SH-SY5Y (cell line): ENCODE measurements around the gene KAT6B.

Experiments
- GATA2 ChIP-seq: IDR thresholded peaks from 2 replicates; pipeline ENCODE4 v1.6.1; 2011; ENCODE audit warnings: mild to moderate bottlenecking, low read depth, low read length
- GATA3 ChIP-seq: IDR thresholded peaks from 2 replicates; pipeline ENCODE4 v1.6.1; 2011; ENCODE audit warnings: low read depth, mild to moderate bottlenecking, low read length, moderate library complexity

Gene KAT6B

DNA sequence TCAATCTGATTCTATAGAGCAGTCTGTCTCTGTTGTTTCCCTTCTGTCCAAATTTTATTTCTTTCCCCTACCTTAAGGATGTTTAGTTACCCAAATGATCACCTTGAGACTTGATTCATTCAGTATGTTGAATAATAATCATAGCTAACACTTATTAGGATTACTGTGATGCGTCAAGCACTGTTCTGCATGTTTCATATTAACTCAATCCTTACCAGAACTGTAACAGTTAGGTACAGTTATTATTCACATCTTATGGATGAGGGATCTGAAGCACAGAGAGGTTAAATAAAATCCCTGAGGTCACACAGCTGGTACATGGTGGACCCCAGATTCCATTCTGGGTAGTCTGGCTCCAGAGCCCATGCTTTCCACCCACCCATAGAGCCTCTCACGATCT lies 187.1 kb downstream of the KAT6B start:
- TF ChIP-seq GATA2 (no peak), GATA3 (no peak)

DNA sequence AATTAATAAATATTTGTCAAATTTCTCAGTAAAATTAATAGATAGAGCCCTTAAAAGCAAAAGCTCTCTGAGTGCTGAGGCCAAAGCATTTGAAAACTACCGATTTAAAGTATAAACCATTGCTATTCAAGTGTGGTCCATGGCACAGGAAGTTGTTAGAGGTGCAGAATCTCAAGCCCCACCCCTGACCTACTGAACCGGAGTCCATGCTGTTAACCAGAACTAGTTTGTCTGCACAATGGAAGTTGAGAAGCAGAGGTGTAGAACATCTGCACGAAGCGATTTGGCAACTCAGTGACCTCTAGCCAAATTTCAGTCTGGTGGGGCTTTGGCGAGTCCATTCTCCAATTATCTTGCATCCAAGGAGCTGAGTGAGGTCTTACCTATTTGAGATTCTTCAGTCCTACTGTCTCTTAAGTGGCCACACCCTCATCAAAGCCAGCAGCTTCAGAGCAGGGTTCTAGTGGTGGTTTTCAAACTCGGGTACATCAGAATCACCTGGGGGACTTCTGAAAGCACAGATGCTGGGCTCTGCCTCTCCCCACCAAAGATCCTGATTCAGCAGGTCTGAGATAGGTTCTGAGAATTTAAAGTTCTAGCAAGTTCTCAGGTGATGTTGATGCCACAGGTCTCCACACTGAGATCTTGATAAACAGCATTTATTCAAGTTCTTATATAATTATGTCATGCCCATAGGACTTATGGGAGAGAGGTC lies 188.3 kb downstream of the KAT6B start:
- TF ChIP-seq GATA3: no peak
- no peak for TF ChIP-seq GATA2

DNA sequence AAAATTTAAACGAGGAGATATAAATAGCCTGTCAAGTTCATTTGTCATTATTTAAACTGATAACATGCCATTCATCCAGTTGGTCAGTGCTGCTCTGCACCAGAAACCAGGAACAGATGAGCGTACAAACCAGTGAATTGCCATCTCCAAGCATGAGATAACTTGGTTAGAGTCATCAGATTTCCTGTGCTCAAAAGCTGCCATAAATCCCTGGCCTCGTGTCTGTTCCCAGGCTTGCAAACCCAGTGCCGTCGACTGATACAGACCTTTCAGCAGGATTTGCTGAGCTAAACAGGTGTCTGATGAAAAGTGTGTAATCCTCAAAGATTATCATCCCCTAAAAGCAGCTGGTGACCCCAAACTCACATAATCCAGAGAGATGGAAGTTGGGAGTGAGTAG lies 189.0 kb downstream of the KAT6B start:
- TF ChIP-seq GATA2 (no peak), GATA3 (no peak)

- TF ChIP-seq GATA2 (no peak), GATA3 (no peak)
These were observed 189.9 kb downstream of the KAT6B start for GRCh38 chr10:75016325-75016724.

DNA sequence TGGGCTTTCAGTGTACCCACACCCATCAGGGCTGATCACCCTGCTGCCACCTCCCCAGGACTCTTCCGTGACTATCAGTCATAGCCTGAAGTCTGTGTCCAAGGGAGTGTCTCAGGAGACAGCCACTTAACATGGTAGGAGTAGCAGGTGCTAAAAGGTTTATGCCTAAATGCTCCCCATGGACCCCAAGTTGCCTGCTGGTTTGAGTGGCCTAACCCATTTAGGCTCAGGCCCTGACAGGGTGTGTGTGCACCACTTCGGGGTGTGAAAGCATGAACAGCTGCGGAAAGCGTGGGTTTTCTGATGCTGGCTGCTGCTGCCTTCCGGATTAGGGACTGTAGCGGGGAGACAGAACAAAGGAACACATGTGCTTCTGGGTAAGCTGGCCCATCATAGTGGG lies 191.9 kb downstream of the KAT6B start:
- no peak for TF ChIP-seq GATA3
- TF ChIP-seq GATA2: no peak

DNA sequence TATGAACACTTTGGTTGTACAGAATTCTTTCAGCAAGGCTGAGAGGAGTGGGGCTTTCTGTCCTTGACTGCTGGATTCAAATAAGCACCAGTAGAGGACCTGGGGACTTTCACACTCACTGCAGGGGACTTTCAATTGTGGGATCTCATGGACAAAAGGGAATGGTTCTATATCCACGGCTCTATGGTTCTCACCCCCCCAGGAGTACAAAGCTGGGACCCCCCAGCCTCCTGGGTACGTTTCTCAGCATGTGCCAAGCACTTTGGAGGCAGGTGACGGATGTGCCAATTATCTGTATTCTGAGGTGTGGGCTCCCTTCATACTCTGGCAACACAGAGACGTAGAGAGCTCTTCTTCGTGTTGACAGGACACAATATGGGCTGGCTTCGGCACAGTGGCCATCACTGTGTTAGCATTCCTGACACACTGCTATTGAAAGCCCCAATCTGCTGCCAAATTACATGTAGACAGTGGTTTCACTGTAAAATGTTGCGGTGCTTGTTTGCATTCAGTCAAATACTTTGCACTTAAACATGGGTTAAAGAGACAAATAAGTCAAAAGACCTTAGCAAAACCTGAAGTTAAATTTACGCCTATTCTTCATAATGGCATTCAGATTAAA lies 192.4 kb downstream of the KAT6B start:
- TF ChIP-seq GATA2 (no peak), GATA3 (no peak)

DNA sequence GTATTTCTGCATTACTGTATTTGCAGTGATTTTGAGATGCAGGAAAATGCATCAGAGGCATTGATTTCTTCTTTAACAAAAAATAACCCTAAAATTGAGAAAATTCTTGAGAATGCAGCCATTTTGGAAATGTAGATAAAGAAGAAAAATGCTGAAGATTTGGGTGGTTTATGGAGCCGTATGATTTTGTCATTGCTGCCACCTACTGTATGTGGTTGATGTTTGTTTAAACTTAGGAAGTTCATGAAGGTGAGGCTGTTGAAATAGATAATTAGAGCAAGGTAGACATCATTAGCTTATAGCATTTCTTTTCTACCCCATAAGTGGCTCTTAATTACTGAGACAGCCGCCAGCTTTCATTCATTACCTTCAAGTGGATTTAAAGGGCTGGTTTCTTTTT lies 193.0 kb downstream of the KAT6B start:
- TF ChIP-seq GATA2 (no peak), GATA3 (no peak)

GRCh38 chr10:75020168-75020567 lies 193.8 kb downstream of the KAT6B start:
- TF ChIP-seq GATA3 (no peak), GATA2 (no peak)

DNA sequence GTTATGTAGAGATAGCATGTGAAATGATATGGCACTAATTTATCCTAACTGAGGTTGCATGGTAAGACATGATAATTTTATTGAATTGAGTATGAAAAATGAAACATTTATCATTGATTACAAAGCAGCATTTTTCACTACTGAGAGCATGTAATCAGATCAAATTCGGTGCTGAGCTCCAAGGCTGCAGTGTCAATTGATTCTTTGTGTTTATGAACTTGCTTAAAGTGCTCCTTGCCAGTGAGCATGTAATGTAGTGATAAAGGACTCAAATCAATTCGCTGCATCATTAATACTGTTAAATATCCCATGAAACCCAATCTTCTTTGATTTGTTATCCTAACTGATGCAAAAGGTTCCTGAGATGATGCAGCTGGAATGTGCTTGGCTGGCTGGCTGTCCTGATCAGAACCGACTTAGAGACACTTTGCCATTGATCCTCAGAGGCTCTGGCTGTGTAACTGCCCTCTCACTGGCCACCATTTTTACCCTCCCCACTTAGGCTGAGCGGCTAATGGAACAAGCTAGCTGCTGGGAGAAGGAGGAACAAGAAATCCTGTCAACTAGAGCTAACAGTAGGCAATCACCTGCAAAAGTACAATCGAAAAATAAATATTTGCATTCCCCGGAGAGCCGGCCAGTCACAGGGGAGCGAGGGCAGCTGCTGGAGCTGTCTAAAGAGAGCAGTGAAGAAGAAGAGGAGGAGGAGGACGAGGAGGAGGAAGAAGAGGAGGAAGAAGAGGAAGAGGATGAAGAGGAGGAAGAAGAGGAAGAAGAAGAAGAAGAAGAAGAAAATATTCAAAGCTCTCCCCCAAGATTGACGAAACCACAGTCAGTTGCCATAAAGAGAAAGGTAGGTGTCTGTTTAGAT lies 195.2 kb downstream of the KAT6B start:
- TF ChIP-seq GATA2: no peak
- no peak for TF ChIP-seq GATA3

DNA sequence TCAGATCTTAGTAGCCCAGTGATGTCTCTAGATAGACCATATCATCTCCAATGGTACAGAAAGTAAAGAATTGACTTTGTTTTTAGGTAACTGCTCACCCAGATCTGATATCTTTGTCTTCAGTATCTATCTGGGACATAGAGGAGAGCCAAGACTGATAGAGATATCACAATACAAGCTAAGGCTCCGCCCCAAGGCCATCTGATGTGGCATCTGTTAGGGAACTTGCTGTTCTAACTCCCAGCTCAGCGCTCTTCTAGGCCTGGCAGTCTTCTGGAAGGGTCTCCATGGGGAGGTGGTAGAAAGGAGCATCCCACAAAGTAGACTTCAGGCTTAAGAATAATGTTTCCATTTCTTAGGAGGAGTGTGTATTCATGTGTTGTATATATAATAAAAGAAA lies 196.7 kb downstream of the KAT6B start:
- TF ChIP-seq GATA2 (no peak), GATA3 (no peak)

- no peak for TF ChIP-seq GATA3
- TF ChIP-seq GATA2: no peak
These were observed 198.6 kb downstream of the KAT6B start for GRCh38 chr10:75024971-75025523.

GRCh38 chr10:75028049-75028448 lies 201.6 kb downstream of the KAT6B start:
- TF ChIP-seq GATA2 (no peak), GATA3 (no peak)

DNA sequence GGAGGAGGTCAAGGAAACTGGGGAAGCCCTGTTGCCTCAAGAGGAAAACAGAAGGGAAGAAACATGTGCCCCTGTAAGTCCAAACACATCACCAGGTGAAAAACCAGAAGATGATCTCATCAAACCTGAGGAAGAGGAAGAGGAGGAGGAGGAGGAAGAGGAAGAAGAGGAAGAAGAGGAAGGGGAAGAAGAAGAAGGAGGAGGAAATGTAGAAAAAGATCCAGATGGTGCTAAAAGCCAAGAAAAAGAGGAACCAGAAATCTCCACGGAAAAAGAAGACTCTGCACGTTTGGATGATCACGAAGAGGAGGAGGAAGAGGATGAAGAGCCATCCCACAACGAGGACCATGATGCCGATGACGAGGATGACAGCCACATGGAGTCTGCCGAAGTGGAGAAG lies 202.3 kb downstream of the KAT6B start:
- TF ChIP-seq GATA3 (no peak), GATA2 (no peak)

DNA sequence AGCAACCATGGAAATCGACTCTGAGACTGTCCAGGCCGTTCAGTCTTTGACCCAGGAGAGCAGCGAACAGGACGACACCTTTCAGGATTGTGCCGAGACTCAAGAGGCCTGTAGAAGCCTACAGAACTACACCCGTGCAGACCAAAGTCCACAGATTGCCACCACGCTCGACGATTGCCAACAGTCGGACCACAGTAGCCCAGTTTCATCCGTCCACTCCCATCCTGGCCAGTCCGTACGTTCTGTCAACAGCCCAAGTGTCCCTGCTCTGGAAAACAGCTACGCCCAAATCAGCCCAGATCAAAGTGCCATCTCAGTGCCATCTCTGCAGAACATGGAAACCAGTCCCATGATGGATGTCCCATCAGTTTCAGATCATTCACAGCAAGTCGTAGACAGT lies 203.0 kb downstream of the KAT6B start:
- TF ChIP-seq GATA3 (no peak), GATA2 (no peak)

GRCh38 chr10:75029857-75030256 lies 203.5 kb downstream of the KAT6B start:
- TF ChIP-seq GATA3: no peak
- no peak for TF ChIP-seq GATA2
